ENCODE data around the gene PPIP5K2.
"Not testable (repeated sequence)": the region's sequence is repeated elsewhere in the genome, so short reads cannot be mapped to it uniquely, and the experiment has no call there.

- not testable (repeated sequence) for TF ChIP-seq CTCF, POLR2A (IDR thresholded peaks at IDR 0.05)
Observed at GRCh38 chr5:103219074-103219473, 99.0 kb downstream of the PPIP5K2 start.

Measured in upper lobe of left lung (tissue), 4 donors.